ENCODE results near the gene GRAMD4.

The GRAMD4 gene

GRCh38 chr22:46574993-46575910 is 44.9 kb upstream of the GRAMD4 start:
- H3K36me3 ChIP-seq (ENCODE audit: control insufficient read depth in 4 of 4, insufficient read depth in 4 of 4, low read length in 3 of 4), result no peaks in the 10 kb centered on the region
- no peak overlapping the region for H3K4me3 ChIP-seq (ENCODE audit: control insufficient read depth in 1 of 7, extremely low read depth in 1 of 7, insufficient read depth in 4 of 7, low read depth in 2 of 7, low read length in 6 of 7)
- H3K9me3 ChIP-seq (ENCODE audit: control extremely low read depth in 1 of 5, control insufficient read depth in 4 of 5, insufficient read depth in 2 of 5, low read depth in 1 of 5, low read length in 4 of 5), result peaks cover 0 to 10% (median 7%) of the 10 kb centered on the region in 5 experiments
- WGBS (ENCODE audit: insufficient coverage), result 84% methylated on average over 15 of the region's 19 CpGs
- peaks cover 2 to 46% (median 36%) of the 10 kb centered on the region in 4 experiments for H3K4me1 ChIP-seq (ENCODE audit: control extremely low read depth in 1 of 4, control insufficient read depth in 4 of 4, insufficient read depth in 4 of 4, low read length in 3 of 4)
- POLR2A ChIA-PET, result no interaction called here
- DNase-seq, result no peak
- H3K27ac ChIP-seq (ENCODE audit: insufficient read depth in 1 of 2, low read depth in 1 of 2, low read length in 2 of 2, poor library complexity in 1 of 2, severe bottlenecking in 2 of 2), result no peak overlapping the region
- H3K27me3 ChIP-seq (replicated peaks in 2 of 5; ENCODE audit: control insufficient read depth in 4 of 5, insufficient read depth in 5 of 5, low read length in 4 of 5), result no peaks in the 10 kb centered on the region
- CTCF ChIA-PET, result interaction anchor here (0.7 to 1.8 kb wide), 2 partner anchors 12 to 49 kb away, joined by 3 to 7 read pairs; no protein-coding TSS in a partner anchor

GRCh38 chr22:46575911-46576555 is 44.2 kb upstream of the GRAMD4 start:
- WGBS (ENCODE audit: insufficient coverage), result 71% methylated on average over 7 of the region's 10 CpGs
- Histone ChIP-seq H3K4me1 (ENCODE audit: control extremely low read depth in 1 of 4, control insufficient read depth in 4 of 4, insufficient read depth in 4 of 4, low read length in 3 of 4) (peaks cover 2 to 54% (median 40%) of the 10 kb centered on the region in 4 experiments), H3K27ac (ENCODE audit: insufficient read depth in 1 of 2, low read depth in 1 of 2, low read length in 2 of 2, poor library complexity in 1 of 2, severe bottlenecking in 2 of 2) (no peak overlapping the region), H3K4me3 (ENCODE audit: control insufficient read depth in 1 of 7, extremely low read depth in 1 of 7, insufficient read depth in 4 of 7, low read depth in 2 of 7, low read length in 6 of 7) (peak overlapping the region; percentile 30 to 72 (median 57)), H3K9me3 (ENCODE audit: control extremely low read depth in 1 of 5, control insufficient read depth in 4 of 5, insufficient read depth in 2 of 5, low read depth in 1 of 5, low read length in 4 of 5) (peaks cover 0 to 10% (median 7%) of the 10 kb centered on the region in 5 experiments), H3K36me3 (ENCODE audit: control insufficient read depth in 4 of 4, insufficient read depth in 4 of 4, low read length in 3 of 4) (no peaks in the 10 kb centered on the region), H3K27me3 (replicated peaks in 2 of 5; ENCODE audit: control insufficient read depth in 4 of 5, insufficient read depth in 5 of 5, low read length in 4 of 5) (no peaks in the 10 kb centered on the region)
- ChIA-PET POLR2A (no interaction called here), CTCF (interaction anchor here (1.8 kb wide), 1 partner anchor 12 kb away, joined by 7 read pairs; no protein-coding TSS in a partner anchor)
- DNase-seq, result no peak

- no peak overlapping the region for H3K27ac ChIP-seq (ENCODE audit: insufficient read depth in 1 of 2, low read depth in 1 of 2, low read length in 2 of 2, poor library complexity in 1 of 2, severe bottlenecking in 2 of 2)
- H3K27me3 ChIP-seq (replicated peaks in 2 of 5; ENCODE audit: control insufficient read depth in 4 of 5, insufficient read depth in 5 of 5, low read length in 4 of 5), result no peaks in the 10 kb centered on the region
- POLR2A ChIA-PET, result no interaction called here
- peaks cover 2 to 61% (median 47%) of the 10 kb centered on the region in 4 experiments for H3K4me1 ChIP-seq (ENCODE audit: control extremely low read depth in 1 of 4, control insufficient read depth in 4 of 4, insufficient read depth in 4 of 4, low read length in 3 of 4)
- WGBS (ENCODE audit: insufficient coverage), result 2% methylated on average over 87 of the region's 142 CpGs
- no peaks in the 10 kb centered on the region for H3K36me3 ChIP-seq (ENCODE audit: control insufficient read depth in 4 of 4, insufficient read depth in 4 of 4, low read length in 3 of 4)
- DNase-seq, result peak in 2 of 3 donors; percentile 51 to 70
- CTCF ChIA-PET, result interaction anchor here (1.7 to 1.9 kb wide), 3 partner anchors 13 to 110 kb away, joined by 5 to 7 read pairs (median 7); no protein-coding TSS in a partner anchor
- H3K9me3 ChIP-seq (ENCODE audit: control extremely low read depth in 1 of 5, control insufficient read depth in 4 of 5, insufficient read depth in 2 of 5, low read depth in 1 of 5, low read length in 4 of 5), result peaks cover 0 to 6% (median 6%) of the 10 kb centered on the region in 5 experiments
- peak overlapping the region; percentile 34 to 85 (median 75) for H3K4me3 ChIP-seq (ENCODE audit: control insufficient read depth in 1 of 7, extremely low read depth in 1 of 7, insufficient read depth in 4 of 7, low read depth in 2 of 7, low read length in 6 of 7)
These were observed 43.4 kb upstream of the GRAMD4 start for GRCh38 chr22:46576556-46577367.

- Histone ChIP-seq H3K4me1 (ENCODE audit: control extremely low read depth in 1 of 4, control insufficient read depth in 4 of 4, insufficient read depth in 4 of 4, low read length in 3 of 4) (peaks cover 2 to 70% (median 55%) of the 10 kb centered on the region in 4 experiments), H3K36me3 (ENCODE audit: control insufficient read depth in 4 of 4, insufficient read depth in 4 of 4, low read length in 3 of 4) (no peaks in the 10 kb centered on the region), H3K27ac (ENCODE audit: insufficient read depth in 1 of 2, low read depth in 1 of 2, low read length in 2 of 2, poor library complexity in 1 of 2, severe bottlenecking in 2 of 2) (peak overlapping the region in 1 of 2 experiments; percentile 66), H3K9me3 (ENCODE audit: control extremely low read depth in 1 of 5, control insufficient read depth in 4 of 5, insufficient read depth in 2 of 5, low read depth in 1 of 5, low read length in 4 of 5) (no peaks in the 10 kb centered on the region), H3K4me3 (ENCODE audit: control insufficient read depth in 1 of 7, extremely low read depth in 1 of 7, insufficient read depth in 4 of 7, low read depth in 2 of 7, low read length in 6 of 7) (peak overlapping the region; percentile 46 to 85 (median 75)), H3K27me3 (replicated peaks in 2 of 5; ENCODE audit: control insufficient read depth in 4 of 5, insufficient read depth in 5 of 5, low read length in 4 of 5) (no peaks in the 10 kb centered on the region)
- peak in 1 of 3 donors; percentile 43 for DNase-seq
- ChIA-PET CTCF (interaction anchor here (1.7 to 1.9 kb wide), 3 partner anchors 13 to 109 kb away, joined by 5 to 7 read pairs (median 6); no protein-coding TSS in a partner anchor), POLR2A (no interaction called here)
- under 1% methylated on average over 52 of the region's 65 CpGs for WGBS (ENCODE audit: insufficient coverage)
These were observed 42.6 kb upstream of the GRAMD4 start for GRCh38 chr22:46577368-46578249.

GRCh38 chr22:46578251-46578823 is 41.8 kb upstream of the GRAMD4 start:
- POLR2A ChIA-PET, result no interaction called here
- H3K36me3 ChIP-seq (ENCODE audit: control insufficient read depth in 4 of 4, insufficient read depth in 4 of 4, low read length in 3 of 4), result peaks cover 0 to 2% (median 0%) of the 10 kb centered on the region in 4 experiments
- no peak for DNase-seq
- WGBS (ENCODE audit: insufficient coverage), result 63% methylated on average over 9 of the region's 9 CpGs
- CTCF ChIA-PET, result interaction anchor here (1.7 to 1.9 kb wide), 3 partner anchors 12 to 108 kb away, joined by 5 to 7 read pairs (median 6); no protein-coding TSS in a partner anchor
- H3K4me3 ChIP-seq (ENCODE audit: control insufficient read depth in 1 of 7, extremely low read depth in 1 of 7, insufficient read depth in 4 of 7, low read depth in 2 of 7, low read length in 6 of 7), result peak overlapping the region; percentile 37 to 85 (median 75)
- H3K27me3 ChIP-seq (replicated peaks in 2 of 5; ENCODE audit: control insufficient read depth in 4 of 5, insufficient read depth in 5 of 5, low read length in 4 of 5), result no peaks in the 10 kb centered on the region
- H3K4me1 ChIP-seq (ENCODE audit: control extremely low read depth in 1 of 4, control insufficient read depth in 4 of 4, insufficient read depth in 4 of 4, low read length in 3 of 4), result peaks cover 2 to 70% (median 56%) of the 10 kb centered on the region in 4 experiments
- no peaks in the 10 kb centered on the region for H3K9me3 ChIP-seq (ENCODE audit: control extremely low read depth in 1 of 5, control insufficient read depth in 4 of 5, insufficient read depth in 2 of 5, low read depth in 1 of 5, low read length in 4 of 5)
- H3K27ac ChIP-seq (ENCODE audit: insufficient read depth in 1 of 2, low read depth in 1 of 2, low read length in 2 of 2, poor library complexity in 1 of 2, severe bottlenecking in 2 of 2), result peak overlapping the region in 1 of 2 experiments; percentile 6
